Iris pigment epithelial cell (primary cell): ENCODE data around the gene SEMA4B.
"Not testable (repeated sequence)": the region's sequence is repeated elsewhere in the genome, so short reads cannot be mapped to it uniquely, and the experiment has no call there.

Experiments used
- DNase-seq: peaks from one replicate; pipeline ENCODE4 v3.0.0-alpha.2; 2011; ENCODE audit warnings: low read depth

SEMA4B gene

GRCh38 chr15:90201130-90201943, at the start of gene SEMA4B:
SEMA4B (plus strand) TSS chr15:90201330; CDS start chr15:90201579, 249 bp downstream.
- DNase-seq, result peak; percentile 49

GRCh38 chr15:90151989-90152645, 49.0 kb upstream of the SEMA4B start:
- no peak for DNase-seq

GRCh38 chr15:90153658-90154057, 47.5 kb upstream of the SEMA4B start:
- no peak for DNase-seq

- no peak for DNase-seq
These were observed 46.9 kb upstream of the SEMA4B start for GRCh38 chr15:90154246-90154645.

GRCh38 chr15:90154861-90155626, 46.1 kb upstream of the SEMA4B start:
- DNase-seq, result peak; percentile 72

GRCh38 chr15:90159213-90159612, 41.9 kb upstream of the SEMA4B start:
- DNase-seq, result no peak

GRCh38 chr15:90160781-90161727, 40.1 kb upstream of the SEMA4B start:
- DNase-seq, result no peak

GRCh38 chr15:90161950-90162361, 39.2 kb upstream of the SEMA4B start:
- DNase-seq, result no peak

- no peak for DNase-seq
These were observed 38.2 kb upstream of the SEMA4B start for GRCh38 chr15:90162956-90163355.

GRCh38 chr15:90164239-90164638, 36.9 kb upstream of the SEMA4B start:
- DNase-seq, result not testable (repeated sequence)

GRCh38 chr15:90165157-90165556, 36.0 kb upstream of the SEMA4B start:
- no peak for DNase-seq

- peak; percentile 99 for DNase-seq
These were observed 35.3 kb upstream of the SEMA4B start for GRCh38 chr15:90165659-90166489.

- DNase-seq, result no peak
These were observed 34.0 kb upstream of the SEMA4B start for GRCh38 chr15:90167121-90167520.

- DNase-seq, result no peak
These were observed 29.5 kb upstream of the SEMA4B start for GRCh38 chr15:90171623-90172022.

- no peak for DNase-seq
These were observed 27.8 kb upstream of the SEMA4B start for GRCh38 chr15:90173372-90173771.

- peak; percentile 14 for DNase-seq
These were observed 26.8 kb upstream of the SEMA4B start for GRCh38 chr15:90174140-90174875.

- no peak for DNase-seq
These were observed 24.1 kb upstream of the SEMA4B start for GRCh38 chr15:90177012-90177411.

GRCh38 chr15:90178468-90179435, 22.4 kb upstream of the SEMA4B start:
- DNase-seq, result no peak

- DNase-seq, result no peak
These were observed 19.4 kb upstream of the SEMA4B start for GRCh38 chr15:90181776-90182175.
